Islet of Langerhans (tissue), 1 donor: ENCODE measurements around the gene HHIPL1.

ENCODE experiments used
- FAIRE-seq: peaks from one replicate; lab custom pipeline; 2011; peaks lifted over from hg19 to GRCh38; lab: Jason Lieb, UNC

Gene HHIPL1

DNA sequence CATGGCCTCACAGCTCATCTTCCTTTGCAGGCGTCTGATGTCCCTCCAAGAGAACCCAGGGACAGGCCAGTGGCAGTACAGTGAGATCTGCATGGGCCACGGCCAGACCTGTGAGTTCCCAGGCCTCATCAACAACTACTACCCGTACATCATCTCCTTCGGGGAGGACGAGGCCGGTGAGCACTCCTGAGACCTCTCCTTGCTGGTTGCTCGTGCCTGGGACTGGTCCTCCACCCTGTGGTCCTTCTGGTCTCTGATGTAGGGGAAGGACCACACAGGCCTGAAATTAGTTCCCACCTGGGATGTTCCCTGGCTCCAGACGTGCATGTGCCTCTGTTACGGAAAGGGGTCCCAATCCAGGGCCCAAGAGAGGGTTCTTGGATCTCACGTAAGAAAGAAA, 17.9 kb downstream of the HHIPL1 start:
- no peak for FAIRE-seq

- FAIRE-seq, result no peak
Observed at GRCh38 chr14:99663386-99664057, 18.6 kb downstream of the HHIPL1 start.

DNA sequence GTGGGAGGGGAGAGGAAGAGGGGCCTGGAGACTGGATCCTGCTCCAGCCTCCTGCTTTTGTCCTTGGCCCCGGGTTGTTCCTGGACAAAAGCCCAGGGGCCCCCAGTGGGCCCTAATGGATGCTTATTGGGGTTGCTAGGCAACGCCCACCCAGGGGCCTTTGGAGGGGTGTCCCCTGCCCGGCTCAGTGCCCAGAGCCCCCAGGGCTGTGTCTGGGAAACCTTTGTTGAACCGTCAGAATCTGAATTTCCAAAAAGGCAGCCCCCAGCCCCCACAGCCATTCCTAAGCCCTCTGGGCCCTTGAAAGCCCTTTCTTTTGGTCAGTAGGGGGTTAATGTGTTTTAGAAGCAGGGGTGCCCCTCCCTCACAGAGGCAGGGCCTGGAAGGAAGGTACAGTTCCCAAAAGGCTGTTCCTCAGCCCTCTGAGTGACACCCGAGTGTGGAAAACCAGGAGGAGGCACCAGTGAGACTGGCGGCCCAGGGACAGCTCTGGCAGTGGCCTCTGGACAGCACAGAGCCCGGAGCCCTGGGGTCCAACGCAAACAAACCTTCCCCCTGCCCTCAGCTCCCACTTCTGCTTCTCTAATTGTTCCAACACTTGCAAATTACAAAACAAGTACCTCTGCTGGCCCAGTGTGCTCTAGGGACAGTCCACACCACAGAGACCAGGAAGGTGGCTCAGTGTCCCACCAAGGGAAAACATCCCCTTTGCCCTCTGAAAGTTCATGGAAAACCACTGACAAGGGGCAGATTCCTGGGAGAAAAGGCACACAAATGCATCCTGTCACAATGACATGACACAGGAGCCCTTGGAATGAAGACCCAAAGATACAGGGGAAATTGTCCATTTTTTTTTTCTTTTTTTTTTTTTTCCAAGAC, 19.4 kb downstream of the HHIPL1 start:
- FAIRE-seq, result no peak

- FAIRE-seq, result no peak
Observed at GRCh38 chr14:99664937-99665273, 20.0 kb downstream of the HHIPL1 start.

DNA sequence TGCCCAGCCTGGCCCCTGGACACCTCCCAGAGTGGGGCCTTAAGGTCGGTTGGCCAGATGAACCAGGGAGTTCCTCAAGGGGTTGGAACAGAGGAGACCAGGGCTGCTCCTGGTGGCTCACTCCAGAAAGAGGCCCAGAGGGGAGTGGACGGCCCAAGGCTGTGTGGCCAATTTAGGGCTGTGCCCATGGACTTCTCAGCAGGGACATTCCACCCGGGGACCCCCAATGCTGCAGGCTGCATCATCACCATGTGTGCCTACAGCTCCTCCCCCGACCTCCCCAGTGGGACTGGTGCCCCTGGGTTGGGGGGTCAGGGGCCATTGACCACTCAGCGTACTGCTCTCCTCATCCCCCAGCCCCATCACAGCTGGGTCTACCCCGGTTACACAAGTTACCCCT, 21.6 kb downstream of the HHIPL1 start:
- no peak for FAIRE-seq

GRCh38 chr14:99667045-99667444, 22.1 kb downstream of the HHIPL1 start:
- FAIRE-seq, result no peak

GRCh38 chr14:99667821-99668220, 22.9 kb downstream of the HHIPL1 start:
- FAIRE-seq, result no peak

GRCh38 chr14:99668307-99669295, 23.7 kb downstream of the HHIPL1 start:
- FAIRE-seq, result no peak

- FAIRE-seq, result no peak
Observed at GRCh38 chr14:99670361-99671234, 25.7 kb downstream of the HHIPL1 start.

- FAIRE-seq, result no peak
Observed at GRCh38 chr14:99671235-99672224, 26.6 kb downstream of the HHIPL1 start.

GRCh38 chr14:99672506-99673304, 27.8 kb downstream of the HHIPL1 start:
- FAIRE-seq, result no peak

GRCh38 chr14:99673305-99674063, 28.6 kb downstream of the HHIPL1 start:
- no peak for FAIRE-seq

DNA sequence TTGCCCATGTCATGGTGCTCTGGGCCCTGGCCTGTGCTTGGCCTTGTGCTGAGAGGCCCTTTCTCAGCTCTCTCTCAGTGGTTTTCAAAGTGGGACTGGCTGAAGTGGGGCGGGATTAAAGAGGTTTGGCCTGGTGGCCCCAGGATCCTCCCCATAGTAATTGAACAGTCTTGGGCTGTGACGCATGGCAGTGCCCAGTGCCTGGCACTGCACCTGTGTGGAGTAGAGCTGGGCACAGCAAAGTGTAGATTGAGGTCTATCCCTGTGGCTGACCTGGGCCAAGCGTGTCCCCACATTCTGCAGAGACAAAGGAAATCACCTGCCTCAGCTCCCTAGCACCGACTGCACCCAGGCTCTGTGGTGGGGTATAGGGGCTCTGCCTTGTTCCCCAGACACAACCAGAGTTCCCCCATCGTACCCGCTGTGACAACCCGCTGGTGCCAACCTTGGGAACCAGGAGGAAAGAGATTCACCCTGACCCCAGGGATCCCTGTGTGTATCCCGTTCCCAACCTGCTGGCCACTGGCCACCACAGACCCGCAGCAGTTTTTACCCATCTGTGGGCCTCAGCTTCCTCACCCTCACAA, 29.2 kb downstream of the HHIPL1 start:
- FAIRE-seq, result no peak

GRCh38 chr14:99674776-99675381, 29.9 kb downstream of the HHIPL1 start:
- FAIRE-seq, result no peak

- no peak for FAIRE-seq
Observed at GRCh38 chr14:99675382-99675835, 30.5 kb downstream of the HHIPL1 start.

DNA sequence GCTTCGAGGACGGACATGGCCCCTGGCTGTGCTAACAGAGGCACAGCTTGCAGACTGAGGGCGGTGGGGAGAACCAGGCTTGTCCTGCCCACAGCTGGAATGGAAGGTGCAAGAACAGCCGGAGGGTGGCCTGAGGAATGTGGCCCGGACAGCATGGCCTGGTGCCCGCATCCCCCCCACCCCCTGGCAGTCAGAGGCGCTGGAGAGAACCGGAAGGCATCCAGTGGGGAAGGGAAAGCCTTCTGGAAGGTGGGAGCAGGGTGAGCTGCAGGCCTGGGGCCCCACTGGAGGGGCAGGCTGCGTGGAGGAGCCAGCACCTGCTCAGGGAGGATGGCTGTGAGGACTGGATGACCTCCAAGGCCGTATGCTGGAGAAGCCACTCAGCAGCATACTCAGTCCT, 31.0 kb downstream of the HHIPL1 start:
- FAIRE-seq, result no peak

DNA sequence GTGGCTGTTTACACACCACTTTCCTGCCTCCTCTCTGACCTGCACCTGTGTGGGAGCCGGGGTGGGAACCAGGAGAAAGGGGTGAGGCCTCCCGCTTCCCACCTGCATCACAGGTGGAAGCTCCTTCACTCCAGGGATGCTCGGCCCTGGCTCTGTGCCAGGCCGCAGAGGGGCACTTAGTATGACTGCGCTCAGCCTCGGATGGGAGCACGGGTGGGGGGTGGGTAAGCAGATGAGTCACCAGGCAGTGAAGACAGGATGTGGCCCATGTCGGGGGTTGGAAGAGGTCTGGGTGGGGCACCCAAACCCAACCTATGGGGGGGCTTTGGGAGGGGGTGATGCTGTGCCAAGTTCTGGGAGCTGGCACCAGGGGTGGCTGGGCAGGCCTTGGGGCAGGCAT, 31.7 kb downstream of the HHIPL1 start:
- no peak for FAIRE-seq
